HG02763 (cell line): ENCODE results near the gene FAM210A.
A peak's percentile ranks its signal among the peaks of the same experiment; 100 is the strongest.

ENCODE experiments used
- ATAC-seq: cut with Tn5 transposase; IDR thresholded peaks from one replicate; pipeline ENCODE4 v1.9.1; 2021; ENCODE audit warnings: mild to moderate bottlenecking, moderate library complexity; ENCODE audit not compliant: unreplicated experiment

FAM210A gene

DNA sequence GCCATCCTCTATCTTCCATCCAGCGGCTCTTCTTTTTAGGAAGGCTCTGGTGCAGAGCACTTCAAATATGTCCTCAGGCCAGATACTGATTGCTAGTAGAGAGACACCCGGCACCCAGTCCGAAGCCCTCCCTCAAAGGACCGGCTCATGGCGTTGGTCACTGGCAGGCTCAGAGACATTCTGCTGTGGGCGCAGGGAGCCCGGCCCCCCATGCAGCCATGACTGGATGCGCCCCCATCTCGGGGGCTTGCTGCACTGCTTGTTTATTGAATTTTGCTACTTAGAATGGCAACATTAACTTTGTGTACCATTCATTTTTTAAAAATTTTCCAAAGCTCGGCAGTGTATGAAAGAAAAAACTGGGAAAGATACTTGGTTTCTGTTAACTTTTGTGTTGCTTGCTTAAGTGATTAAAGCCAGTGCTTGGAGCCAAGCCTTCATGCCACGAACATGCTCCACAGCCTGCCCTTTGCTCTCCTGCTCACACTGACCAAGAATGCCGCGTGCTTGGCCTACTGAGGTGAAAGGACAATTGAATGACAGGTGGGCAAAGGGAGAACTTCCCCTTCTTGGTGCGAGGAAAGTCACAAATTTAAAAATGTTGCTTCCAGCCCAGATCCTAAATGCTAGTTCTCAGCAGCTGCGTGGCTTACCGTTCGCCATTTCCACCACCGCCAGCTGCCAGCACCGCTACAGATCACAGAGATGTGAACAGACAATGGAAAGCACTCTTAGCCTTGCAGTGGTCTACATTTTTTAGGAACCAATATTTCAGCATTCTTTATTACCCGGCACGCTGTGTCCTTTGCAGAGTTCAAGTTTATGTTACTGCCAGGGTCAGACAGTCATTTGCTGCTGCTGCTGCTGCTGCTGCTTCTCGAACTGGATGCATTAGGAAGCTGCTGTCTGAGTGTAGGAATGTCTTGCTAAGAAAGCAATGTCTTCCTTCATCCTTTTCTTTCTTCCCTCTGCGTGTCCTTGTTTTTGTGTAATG lies 76.7 kb downstream of the FAM210A start:
- no peak for ATAC-seq

DNA sequence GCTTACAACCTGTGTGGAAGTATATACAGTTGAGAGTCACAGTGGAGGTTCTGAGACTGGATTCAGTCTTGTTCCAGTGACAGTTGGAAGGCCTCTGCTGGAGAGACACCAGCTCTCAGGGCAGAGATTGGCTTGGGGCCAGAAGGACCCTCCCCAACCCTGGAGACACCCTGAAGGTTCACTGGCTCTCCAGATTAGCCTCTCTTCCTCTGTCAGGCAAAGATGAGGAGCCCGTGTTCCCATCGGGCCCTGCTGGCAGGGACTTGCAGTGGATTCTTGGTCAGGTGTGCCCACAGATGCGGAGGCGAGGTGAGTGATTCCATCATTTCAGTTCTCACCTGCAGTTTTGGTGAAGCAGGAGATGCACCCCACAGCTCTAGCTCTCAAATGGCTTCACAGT lies 78.6 kb downstream of the FAM210A start:
- no peak for ATAC-seq

DNA sequence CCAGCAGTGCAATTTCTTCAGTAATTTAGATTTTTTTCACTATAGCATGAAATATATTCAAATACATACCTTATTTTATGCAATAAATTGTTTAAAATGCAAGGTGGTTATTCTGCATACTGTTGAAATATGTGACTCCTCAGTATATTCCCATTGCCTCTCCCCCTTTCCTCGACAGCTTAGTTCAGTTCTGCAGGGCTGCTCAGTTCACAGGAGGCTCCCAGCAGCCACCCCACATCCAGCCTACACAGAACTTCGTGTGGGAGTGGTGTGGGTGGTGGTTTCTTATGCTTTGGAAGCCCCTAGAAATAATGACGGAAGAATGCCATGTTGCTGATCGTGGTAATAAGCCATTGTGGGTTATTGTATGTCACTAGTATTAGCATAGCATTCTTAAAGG lies 79.7 kb downstream of the FAM210A start:
- ATAC-seq, result no peak

DNA sequence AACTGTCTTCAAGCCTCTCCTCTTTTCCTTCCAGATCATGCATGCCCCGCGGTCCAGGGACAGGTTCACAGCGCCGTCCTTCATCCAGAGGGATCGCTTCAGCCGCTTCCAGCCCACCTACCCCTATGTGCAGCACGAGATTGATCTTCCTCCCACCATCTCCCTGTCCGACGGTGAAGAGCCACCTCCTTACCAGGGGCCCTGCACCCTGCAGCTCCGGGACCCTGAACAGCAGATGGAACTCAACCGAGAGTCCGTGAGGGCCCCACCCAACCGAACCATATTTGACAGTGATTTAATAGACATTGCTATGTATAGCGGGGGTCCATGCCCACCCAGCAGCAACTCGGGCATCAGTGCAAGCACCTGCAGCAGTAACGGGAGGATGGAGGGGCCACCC lies 81.3 kb downstream of the FAM210A start:
- no peak for ATAC-seq

DNA sequence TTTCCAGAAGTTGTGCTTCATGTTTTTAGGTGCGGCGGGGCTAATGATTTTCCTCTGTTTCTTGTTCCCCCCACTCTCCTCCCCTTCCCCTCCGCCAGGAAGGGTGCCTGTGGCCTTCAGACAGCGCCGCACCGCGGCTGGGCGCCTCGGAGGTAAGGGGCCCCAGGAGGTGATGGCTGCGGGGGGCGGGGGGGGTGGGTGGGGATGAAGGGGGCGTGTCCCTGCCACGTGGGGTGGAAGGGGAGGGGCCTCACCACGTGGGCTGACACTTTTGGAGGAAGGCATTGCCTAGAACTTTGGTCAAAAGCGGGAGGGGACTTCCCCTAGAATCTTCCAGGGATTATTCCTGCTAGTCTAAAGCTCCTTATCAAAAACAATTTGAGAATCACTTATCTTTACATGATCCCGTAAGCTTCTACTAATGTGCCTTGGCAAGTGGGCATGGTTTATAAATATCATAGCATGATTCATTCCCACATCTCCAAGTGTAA lies 83.1 kb downstream of the FAM210A start:
- ATAC-seq, result no peak

DNA sequence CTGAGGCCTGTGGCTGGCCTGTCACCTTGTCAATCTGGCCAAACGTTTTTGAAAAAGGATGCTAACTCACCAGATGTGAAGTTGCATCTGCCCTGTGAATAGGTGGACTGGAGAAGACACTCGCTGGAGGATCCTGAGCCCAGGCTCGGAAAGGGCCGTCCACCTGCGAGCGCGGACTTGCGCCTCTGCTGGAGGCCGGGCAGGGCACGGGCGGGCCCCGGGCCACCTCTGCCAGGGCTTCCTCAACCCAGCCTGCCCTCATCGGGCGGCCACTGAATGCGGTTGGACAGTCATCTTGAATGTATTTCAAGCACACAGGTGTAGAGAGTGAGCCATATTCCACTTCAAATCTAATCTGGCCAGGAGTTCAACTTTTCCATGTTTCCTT lies 83.9 kb downstream of the FAM210A start:
- ATAC-seq, result no peak

DNA sequence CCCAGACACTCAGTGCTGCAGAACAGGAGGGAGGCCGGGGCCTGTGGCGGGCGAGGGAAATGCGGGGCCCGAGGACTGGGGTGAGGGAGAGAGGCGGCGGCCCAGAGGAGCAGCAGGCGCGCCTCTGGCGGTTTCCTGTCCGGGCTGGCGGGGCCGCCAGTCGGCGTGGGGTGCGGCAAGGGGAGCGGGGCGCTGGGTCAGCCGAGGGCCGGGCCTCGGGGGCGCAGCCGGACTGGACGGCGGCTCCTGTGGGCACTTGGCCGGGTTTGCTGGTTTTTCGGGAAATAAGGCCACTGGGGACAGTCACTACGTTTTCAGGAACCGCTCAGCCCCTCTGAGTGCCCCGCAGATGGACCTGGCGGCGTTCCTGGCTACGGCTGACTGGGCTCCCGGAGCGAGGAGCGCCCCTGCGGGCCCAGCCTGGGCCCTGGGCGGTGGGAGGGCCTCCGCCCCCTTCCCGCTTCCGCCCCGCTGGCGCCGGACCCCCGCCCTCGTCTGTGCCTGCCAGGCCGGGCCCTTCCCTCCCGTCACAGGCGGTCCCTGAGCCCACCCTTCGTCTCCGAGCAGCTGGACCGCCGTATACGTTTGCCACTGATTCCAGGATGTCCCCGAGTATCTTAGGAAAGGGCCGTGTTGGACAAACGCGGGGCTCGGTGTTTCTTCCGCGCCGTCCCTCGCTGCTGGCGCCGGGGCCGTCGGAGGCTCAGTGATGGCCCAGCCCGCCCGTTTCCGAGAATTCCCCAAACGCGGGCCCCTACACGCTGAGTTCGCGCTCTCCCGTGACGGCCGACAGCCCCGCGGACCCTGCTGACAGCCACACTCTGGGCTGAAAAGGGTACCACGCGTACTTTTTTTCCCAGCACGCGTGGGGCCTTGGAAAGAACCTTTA lies 84.6 kb downstream of the FAM210A start:
- no peak for ATAC-seq

DNA sequence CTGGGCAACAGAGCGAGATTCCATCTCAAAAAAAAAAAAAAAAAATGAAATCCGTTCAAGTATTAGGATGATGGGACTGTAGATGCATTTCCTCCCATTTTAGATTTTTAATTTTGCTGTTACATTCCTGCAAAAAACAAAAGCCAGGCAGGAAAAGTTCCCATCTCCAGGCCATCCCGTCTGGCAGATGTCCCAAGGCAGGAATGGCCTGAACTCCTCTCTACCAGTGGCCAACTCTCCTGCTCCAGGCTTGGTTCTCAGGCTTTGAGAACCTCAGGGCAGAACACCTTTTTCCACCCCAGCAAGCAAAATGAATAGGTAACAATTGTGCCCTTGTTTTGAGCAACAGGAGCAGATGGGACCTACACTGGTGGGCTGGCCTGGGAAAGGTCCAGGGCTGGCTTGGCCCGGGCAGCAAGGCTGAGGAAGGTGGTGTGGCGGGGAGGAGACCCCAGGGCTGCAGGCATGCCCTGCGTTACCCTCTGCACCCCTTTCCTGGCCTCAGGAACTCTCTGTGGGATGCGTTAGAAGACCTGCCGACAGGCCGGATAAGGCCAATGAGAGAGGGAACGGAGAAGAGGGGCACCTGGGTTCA lies 86.0 kb downstream of the FAM210A start:
- no peak for ATAC-seq

DNA sequence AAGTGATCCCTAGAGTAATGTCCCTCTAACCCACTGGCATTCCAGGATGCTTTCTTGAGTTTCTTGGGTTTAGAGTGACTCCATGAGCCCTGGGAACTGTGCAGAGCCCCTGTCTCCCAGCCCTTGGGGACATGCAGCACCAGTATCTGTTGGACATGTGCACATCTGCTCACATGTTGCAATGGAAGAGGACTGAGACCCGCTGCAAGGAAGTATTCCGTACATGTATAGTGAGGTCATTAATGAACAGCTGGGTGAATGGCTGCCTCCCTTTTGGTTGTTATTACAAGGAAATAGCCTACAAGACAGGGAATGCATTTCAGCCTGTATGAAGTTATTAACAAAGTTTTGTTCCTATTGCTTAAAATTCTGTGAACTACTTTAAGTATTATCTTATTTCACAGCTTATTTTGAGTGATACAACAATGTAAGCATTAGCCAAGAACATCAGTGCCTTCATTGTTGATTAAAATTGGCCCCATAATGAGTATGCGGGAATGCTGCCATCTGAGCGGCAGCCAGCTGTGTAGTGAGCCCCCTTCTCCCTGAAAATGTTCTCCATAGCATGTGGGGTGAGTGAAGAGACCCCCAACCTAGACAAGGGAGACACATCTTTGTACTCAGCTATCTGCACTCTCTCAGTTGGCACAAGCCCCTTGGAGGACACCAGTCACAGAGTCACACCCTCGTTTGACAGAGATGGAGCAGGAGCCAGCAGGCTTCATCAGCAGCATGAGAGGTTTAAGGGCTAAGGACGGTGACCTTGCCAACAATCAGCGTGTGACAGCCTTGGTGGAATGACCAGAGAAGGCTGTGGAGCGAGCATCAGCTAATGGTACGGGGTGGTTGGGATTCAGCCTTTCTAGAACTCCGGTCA lies 87.4 kb downstream of the FAM210A start:
- no peak for ATAC-seq

DNA sequence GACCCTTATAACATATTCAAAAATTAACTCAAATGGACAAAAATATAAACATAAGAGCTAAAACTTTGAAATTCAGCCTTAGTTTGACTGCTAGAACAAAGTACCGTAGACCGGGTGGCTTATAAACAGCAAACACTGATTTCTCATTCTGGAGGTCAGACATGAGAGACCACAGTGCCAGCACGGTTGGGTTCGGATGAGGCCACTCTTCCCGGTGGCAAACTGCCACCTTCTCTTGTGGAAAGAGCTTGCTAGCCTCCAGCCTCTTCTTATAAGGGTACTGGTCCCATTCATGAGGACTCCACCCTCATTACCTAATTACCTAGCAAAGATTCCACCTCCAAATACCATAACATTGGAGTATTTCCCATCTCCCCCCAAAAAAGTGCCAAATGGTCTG lies 91.3 kb downstream of the FAM210A start:
- no peak for ATAC-seq

DNA sequence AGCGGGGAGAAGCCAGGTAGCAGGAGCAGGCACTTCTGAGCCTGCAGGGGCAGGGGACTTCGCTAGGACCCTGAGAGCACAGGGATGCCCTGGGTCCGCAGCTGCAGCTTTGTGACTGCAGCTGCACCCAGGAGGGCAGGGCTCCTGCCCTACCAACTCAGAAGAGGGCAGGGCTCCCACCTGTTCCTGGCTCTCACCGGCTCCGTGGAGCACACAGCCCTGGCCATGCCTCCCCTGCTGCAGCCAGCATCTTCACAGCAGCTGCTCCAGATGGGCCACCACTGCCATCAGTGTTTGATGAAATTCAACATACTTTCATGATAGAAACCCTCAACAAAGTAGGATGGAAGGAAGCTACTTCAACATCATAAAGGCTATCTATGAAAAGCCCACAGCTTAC lies 92.7 kb downstream of the FAM210A start:
- no peak for ATAC-seq

DNA sequence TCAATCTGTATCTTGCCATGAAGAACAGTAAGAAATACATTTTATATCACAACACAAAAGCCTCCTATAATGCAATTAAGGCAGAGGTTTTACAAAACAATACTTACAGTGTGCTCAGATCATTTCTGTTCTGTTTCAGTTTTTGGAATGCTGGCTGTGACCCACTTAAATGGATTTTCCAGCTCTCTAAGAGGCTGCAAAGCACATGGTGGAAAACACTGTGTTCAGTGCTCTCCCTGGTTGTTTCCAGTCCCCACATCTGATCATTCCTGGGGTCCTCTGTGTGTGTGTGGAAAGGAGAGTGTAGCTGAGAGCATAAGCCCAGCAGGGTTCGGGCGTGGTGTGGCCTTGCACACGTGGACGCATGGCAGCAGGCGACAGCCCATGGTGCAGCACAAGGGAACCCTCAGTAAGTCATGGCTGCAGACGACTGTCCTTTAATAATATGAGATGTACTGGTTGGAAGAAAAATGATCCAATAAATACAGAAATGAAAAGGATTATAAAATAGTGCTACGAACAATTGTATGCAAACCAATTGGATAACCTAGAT lies 95.6 kb downstream of the FAM210A start:
- no peak for ATAC-seq

DNA sequence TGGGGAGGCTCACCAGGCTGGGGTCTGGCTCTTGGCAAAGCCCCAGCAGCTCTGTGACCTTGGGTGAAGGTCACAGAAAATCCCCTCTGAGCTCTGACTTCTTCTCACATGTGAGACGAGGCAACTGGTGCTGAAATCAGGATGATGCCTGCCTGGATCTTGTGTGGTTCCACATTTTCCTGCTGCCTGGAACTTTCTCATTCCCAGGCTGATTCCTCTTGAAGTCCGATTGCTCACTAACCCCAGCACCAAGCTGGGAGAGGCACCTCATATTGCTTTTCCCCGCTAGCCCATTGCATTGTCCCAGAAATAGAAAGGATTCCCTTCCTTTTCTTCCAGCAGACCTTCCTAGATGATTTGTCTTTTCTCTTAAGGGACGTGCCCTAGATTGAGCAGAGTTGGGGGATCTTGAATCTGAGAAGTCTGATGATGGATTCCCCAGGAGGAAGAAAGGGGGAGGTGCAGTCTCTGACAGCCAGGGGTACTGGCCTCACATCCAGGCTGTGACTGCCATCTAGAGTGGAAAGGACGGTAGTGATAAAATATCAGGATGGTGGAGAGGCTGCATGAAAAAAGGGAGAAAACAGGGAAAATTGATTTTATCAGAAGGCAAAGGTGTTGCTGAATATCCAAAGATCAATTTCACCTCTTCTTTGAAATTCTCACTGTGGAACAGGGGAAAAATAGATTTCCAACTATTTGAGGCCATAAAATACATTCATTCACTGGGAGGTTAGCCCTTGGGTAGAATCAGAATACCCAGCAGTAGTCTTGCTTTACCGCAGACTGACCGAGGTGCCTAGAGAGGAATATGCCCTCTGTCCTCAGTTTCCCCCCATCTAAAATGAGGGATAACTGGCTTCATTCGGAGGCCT lies 96.3 kb downstream of the FAM210A start:
- ATAC-seq, result peak; percentile 61

DNA sequence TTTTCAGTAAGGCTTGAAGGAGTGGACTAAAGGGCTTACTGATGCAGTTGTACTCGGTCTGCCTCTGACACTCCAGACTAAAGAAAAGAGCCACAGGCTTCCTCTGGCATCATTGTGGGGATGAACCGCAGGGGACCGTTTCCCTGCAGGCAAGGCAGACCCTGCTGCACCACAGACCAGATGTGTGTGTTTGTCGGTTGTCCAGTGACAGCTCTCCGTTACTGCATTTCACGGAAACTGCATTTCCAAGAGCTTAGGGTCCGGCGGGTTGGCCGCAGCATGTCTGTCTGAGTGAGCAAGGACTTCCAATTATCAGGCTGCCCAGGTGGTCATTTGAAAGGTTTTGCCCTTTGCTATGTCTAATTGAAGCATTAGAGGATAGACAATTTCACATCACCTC lies 98.1 kb downstream of the FAM210A start:
- no peak for ATAC-seq

DNA sequence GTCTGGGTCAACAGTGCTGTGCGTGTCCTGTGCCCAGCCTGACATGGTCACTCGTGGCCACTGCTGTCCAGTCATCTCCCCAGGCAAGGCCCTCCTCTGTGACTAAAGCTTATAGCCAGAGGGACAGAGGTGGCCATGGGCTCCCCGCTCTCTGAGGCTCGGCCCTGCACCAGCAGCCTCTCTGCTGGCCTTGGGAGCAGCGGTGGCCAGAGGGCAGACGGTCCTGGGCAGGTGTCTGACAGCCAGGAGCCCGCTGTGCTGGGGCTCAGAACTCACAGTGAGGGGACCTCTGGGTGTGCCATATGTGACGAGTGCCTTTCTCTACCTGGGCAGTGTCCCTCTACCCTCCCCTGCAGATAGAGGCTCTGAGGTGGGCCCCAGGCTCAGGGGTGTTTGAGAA lies 98.7 kb downstream of the FAM210A start:
- no peak for ATAC-seq

DNA sequence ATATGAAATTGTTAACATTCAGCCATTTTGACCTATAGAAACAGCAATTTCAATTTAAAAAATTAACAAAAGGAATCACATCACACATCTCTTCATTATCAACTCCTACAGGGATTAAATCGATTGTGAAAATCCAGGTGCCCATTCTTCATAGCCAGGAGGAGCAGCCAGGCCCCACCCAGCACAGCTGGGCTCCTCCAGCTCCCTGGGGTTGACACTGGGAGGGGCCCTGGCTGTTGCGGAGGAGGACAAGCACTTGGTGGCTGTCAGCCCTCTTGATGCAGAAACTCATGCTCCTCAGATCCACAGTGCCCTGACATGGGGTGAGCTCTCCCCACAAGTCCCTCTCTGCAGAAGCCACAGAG lies 99.8 kb downstream of the FAM210A start:
- ATAC-seq, result no peak

DNA sequence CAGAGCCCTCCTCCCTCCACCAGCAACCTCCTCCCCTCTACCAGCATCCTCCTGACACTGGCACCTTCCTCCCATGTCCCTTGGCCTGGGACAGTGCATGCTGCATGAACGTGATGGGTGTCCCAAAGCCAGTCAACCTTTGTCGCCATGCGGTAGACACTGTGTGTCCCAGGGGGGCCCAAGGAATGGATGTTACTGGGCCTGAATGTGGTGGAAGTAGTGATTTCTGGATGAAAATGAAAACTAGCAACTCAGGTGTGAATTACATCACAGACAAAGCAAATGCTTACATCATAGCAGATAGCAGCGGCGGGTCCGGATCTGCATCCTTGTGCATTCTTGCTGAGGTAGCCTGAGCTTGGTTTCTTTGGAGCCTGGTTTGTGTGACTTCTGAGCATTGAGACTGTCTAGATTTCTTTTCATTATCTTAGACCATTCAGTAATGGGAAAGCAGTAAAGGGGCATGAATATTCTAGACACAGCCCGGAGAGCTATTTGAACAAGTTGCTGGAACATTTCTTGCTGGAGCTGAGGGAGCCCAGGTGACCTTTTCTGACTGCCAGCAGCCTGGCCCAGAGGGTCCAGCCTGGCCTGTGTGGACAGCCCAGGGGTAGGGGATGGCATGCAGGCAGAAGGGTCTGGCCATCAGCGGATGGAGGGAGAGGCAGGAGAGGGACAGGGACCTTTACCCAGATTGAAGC lies 100.4 kb downstream of the FAM210A start:
- no peak for ATAC-seq

DNA sequence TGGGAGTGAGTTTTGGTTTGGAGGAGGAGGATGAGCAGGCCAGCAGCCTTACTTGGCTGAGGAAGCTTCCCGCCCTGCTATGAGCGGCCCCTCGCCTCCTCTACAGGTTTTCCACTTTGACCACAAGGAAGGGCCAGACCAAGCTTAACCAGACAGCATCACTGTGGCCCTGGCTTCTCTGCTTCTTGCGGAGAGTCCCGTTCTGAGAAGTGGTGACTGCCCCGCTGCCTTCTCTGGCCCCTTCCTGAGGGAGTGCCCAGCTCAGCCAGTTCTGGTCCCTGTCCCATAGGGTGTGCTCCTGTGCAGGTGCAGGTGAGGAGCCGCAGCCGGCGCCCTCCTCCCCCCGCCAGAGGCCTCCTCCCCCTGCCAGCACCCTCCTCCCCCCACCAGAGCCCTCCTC lies 101.0 kb downstream of the FAM210A start:
- no peak for ATAC-seq
